Caco-2 (cell line): ENCODE measurements around the gene CPD. TPM values are rescaled to one million over a fixed set of nuclear protein-coding genes. Genes with fewer than 3 reads are reported as not detected.
"Not testable (repeated sequence)": the region's sequence is repeated elsewhere in the genome, so short reads cannot be mapped to it uniquely, and the experiment has no call there.

Source experiments
- BruUV-seq: library from RNA; stranded (reverse); fragments of 400-500 nt; replicated peaks from 2 replicates; lab custom pipeline; 2021; lab: Mats Ljungman, UMichigan
- CTCF ChIA-PET: fragments of 300-600 bp; sonication (Branson Sonifier 250); formaldehyde crosslinking; loops from one replicate; lab custom pipeline; 2022; ENCODE audit warnings: antibody characterized with exemption; lab: Charles Lee
- POLR2A ChIA-PET: fragments of 300-600 bp; sonication (Branson Sonifier 250); formaldehyde crosslinking; loops from one replicate; lab custom pipeline; 2022; ENCODE audit warnings: antibody characterized with exemption; lab: Charles Lee
- DNase-seq, 2 experiments: peaks; one replicate each; pipeline versions ENCODE4 v3.0.0 to v3.0.0-alpha.2; 2020 to 2022
- H3K27me3 ChIP-seq: replicated peaks from 2 replicates; pipeline ENCODE4 v1.6.0; 2011; ENCODE audit warnings: low read length; ENCODE audit not compliant: control insufficient read depth, insufficient read depth
- H3K36me3 ChIP-seq: 2 replicates; pipeline ENCODE4 v1.5.1; 2011; ENCODE audit warnings: low read length; ENCODE audit not compliant: control insufficient read depth, insufficient read depth
- H3K4me1 ChIP-seq: fragments of 250-450 bp; sonication (Bioruptor Pico); 2 replicates; pipeline ENCODE4 v1.5.1; 2020; ENCODE audit warnings: mild to moderate bottlenecking
- H3K4me3 ChIP-seq: 2 replicates; pipeline ENCODE4 v1.5.1; 2011; ENCODE audit warnings: low read depth, mild to moderate bottlenecking, control low read depth, low read length
- H3K9me3 ChIP-seq: fragments of 250-450 bp; sonication (Bioruptor Pico); 2 replicates; pipeline ENCODE4 v1.5.1; 2020; ENCODE audit warnings: mild to moderate bottlenecking, moderate library complexity
- H3K27ac Mint-ChIP-seq: one replicate; pipeline ENCODE4 v1.8.0; 2022; ENCODE audit warnings: mixed read lengths; ENCODE audit not compliant: unreplicated experiment
- H3K27me3 Mint-ChIP-seq: one replicate; pipeline ENCODE4 v1.8.0; 2022; ENCODE audit warnings: mixed read lengths; ENCODE audit not compliant: insufficient read depth, unreplicated experiment
- H3K36me3 Mint-ChIP-seq: one replicate; pipeline ENCODE4 v1.8.0; 2022; ENCODE audit warnings: mild to moderate bottlenecking, mixed read lengths; ENCODE audit not compliant: insufficient read depth, unreplicated experiment
- H3K4me1 Mint-ChIP-seq: one replicate; pipeline ENCODE4 v1.8.0; 2022; ENCODE audit warnings: low read depth, mixed read lengths; ENCODE audit not compliant: unreplicated experiment
- H3K4me3 Mint-ChIP-seq: one replicate; pipeline ENCODE4 v1.8.0; 2022; ENCODE audit warnings: mild to moderate bottlenecking, moderate library complexity, mixed read lengths; ENCODE audit not compliant: unreplicated experiment
- H3K9me3 Mint-ChIP-seq: one replicate; pipeline ENCODE4 v1.8.0; 2022; ENCODE audit warnings: mixed read lengths; ENCODE audit not compliant: unreplicated experiment
- intact Hi-C: fragments of 100-400 bp; cut with micrococcal nuclease; formaldehyde crosslinking; loops from one replicate; pipeline ENCODE4 v1.10.0; 2022; ENCODE audit not compliant: unreplicated experiment
- total RNA-seq: library from RNA; stranded (reverse); gene quantifications from 2 replicates; pipeline ENCODE4 v1.2.3, GENCODE V29; 2022
- TF ChIP-seq, protein P1 (sequence below), 2 experiments: fragments of 200-600 bp in 1 of 2; IDR thresholded peaks; 1 replicate in 1 of 2; 2 replicates in 1 of 2; pipeline versions ENCODE4 v1.5.1 to v1.8.0; 2011 to 2022; ENCODE audit warnings: antibody characterized with exemption in 1 of 2, control low read depth in 1 of 2, inconsistent platforms in 1 of 2, low read depth in 1 of 2, low read length in 1 of 2, mild to moderate bottlenecking in 1 of 2, moderate library complexity in 1 of 2; ENCODE audit not compliant: insufficient read depth in 1 of 2, severe bottlenecking in 1 of 2, unreplicated experiment in 1 of 2

Gene CPD
- total RNA-seq, 1 experiment from 2014 or later, result 127 TPM

DNA sequence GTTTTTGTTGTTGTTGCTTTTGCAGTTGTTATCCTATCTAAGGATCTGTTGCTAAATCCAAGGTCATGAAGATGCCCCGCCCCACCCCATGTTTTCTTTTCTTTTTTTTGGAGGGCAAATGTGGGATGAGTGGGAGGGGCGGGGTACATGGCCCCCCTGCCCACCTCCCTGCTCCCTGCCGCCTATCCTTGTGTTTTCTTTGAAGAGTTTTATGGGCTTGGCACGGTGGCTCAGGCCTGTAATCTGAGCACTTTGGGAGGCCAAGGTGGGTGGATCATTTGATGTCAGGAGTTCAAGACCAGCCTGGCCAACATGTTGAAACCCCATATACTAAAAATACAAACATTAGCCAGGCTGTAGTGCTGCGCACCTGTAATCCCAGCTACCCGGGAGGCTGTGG, 79.6 kb downstream of the CPD start:
- ChIA-PET POLR2A (no interaction called here), CTCF (no interaction called here)
- Mint-ChIP-seq H3K4me1 (no peaks in the 10 kb centered on the region), H3K27me3 (no peaks in the 10 kb centered on the region), H3K9me3 (peaks cover 20% of the 10 kb centered on the region), H3K27ac (no peak overlapping the region), H3K36me3 (peaks cover 88% of the 10 kb centered on the region), H3K4me3 (no peak overlapping the region)
- Histone ChIP-seq H3K4me1 (no peaks in the 10 kb centered on the region), H3K27me3 (no peaks in the 10 kb centered on the region), H3K36me3 (peaks cover 3% of the 10 kb centered on the region), H3K9me3 (no peaks in the 10 kb centered on the region), H3K4me3 (no peak overlapping the region)
- intact Hi-C loops, result no loop called here
- no TSS peak for BruUV-seq
- TF ChIP-seq, protein P1, sequence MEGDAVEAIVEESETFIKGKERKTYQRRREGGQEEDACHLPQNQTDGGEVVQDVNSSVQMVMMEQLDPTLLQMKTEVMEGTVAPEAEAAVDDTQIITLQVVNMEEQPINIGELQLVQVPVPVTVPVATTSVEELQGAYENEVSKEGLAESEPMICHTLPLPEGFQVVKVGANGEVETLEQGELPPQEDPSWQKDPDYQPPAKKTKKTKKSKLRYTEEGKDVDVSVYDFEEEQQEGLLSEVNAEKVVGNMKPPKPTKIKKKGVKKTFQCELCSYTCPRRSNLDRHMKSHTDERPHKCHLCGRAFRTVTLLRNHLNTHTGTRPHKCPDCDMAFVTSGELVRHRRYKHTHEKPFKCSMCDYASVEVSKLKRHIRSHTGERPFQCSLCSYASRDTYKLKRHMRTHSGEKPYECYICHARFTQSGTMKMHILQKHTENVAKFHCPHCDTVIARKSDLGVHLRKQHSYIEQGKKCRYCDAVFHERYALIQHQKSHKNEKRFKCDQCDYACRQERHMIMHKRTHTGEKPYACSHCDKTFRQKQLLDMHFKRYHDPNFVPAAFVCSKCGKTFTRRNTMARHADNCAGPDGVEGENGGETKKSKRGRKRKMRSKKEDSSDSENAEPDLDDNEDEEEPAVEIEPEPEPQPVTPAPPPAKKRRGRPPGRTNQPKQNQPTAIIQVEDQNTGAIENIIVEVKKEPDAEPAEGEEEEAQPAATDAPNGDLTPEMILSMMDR (IDR thresholded peaks at IDR 0.05; ENCODE audit: insufficient read depth in 1 of 2, low read depth in 1 of 2, low read length in 1 of 2, severe bottlenecking in 1 of 2, unreplicated experiment in 1 of 2), result no peak
- no peak for DNase-seq

DNA sequence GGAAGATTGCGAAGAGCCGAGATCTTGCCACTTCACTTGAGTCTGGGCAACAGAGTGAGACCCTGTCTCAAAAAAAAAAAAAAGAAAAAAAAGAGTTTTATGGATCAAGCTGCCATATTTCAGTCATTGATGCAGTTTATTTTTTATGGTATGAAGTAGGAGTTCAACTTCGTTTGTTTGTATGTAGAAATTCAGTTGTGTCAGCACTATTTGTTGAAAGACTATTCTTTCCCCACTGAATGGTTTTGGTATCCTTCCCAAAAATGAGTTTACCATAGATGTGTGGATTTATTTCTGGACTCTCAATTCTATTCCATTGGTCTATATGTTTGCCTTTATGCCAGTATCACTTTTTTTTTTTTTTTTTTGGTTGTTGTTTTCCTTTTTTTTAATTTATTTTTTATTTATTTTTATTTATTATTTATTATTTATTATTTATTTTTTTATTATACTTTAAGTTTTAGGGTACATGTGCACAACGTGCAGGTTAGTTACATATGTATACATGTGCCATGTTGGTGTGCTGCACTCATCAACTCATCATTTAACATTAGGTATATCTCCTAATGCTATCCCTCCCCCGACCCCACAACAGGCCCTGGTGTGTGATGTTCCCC, 80.2 kb downstream of the CPD start:
- DNase-seq, H3K4me1 Mint-ChIP-seq, CTCF ChIA-PET, H3K9me3 ChIP-seq, POLR2A ChIA-PET, H3K27me3 Mint-ChIP-seq, H3K27me3 ChIP-seq, H3K4me3 ChIP-seq, H3K27ac Mint-ChIP-seq, intact Hi-C loops, BruUV-seq, H3K4me3 Mint-ChIP-seq, H3K4me1 ChIP-seq, H3K36me3 ChIP-seq: not testable (repeated sequence)
- Mint-ChIP-seq H3K9me3 (peaks cover 20% of the 10 kb centered on the region), H3K36me3 (peaks cover 87% of the 10 kb centered on the region)

DNA sequence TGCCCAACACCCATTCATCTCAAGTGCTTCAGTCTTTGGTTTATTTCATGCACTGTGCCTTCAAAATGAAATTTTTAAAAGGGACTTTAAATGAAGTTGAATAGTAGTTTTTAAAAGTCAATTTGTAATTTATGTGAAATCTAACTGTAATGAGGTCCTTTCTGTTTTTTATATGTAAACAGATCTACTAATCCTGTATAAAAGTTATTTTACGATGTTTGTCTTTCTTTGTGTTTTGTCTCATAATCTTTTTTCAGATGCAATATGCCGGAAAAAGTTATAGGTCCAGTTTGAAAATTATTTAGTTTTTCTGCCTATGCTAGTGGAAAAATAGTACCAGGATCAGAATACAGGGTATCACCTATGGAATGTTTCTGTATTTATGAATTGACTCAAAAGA, 89.7 kb downstream of the CPD start:
- POLR2A ChIA-PET, result no interaction called here

More for the DNA sequence above, 89.7 kb downstream of the CPD start:
- Mint-ChIP-seq H3K36me3 (peaks cover 18% of the 10 kb centered on the region), H3K27me3 (no peaks in the 10 kb centered on the region), H3K4me3 (no peak overlapping the region), H3K27ac (no peak overlapping the region), H3K4me1 (no peaks in the 10 kb centered on the region), H3K9me3 (no peaks in the 10 kb centered on the region)
- no peaks in the 10 kb centered on the region for H3K36me3 ChIP-seq
- H3K4me3 ChIP-seq, result no peak overlapping the region
- intact Hi-C loops, result no loop called here
- no peaks in the 10 kb centered on the region for H3K9me3 ChIP-seq
- TF ChIP-seq, protein P1 (IDR thresholded peaks at IDR 0.05; ENCODE audit: insufficient read depth in 1 of 2, low read depth in 1 of 2, low read length in 1 of 2, severe bottlenecking in 1 of 2, unreplicated experiment in 1 of 2), result no peak
- no peaks in the 10 kb centered on the region for H3K27me3 ChIP-seq
- no TSS peak for BruUV-seq
- H3K4me1 ChIP-seq, result no peaks in the 10 kb centered on the region
- CTCF ChIA-PET, result no interaction called here
- no peak for DNase-seq
